ENCODE results near the gene ITM2B.

Gene ITM2B

DNA sequence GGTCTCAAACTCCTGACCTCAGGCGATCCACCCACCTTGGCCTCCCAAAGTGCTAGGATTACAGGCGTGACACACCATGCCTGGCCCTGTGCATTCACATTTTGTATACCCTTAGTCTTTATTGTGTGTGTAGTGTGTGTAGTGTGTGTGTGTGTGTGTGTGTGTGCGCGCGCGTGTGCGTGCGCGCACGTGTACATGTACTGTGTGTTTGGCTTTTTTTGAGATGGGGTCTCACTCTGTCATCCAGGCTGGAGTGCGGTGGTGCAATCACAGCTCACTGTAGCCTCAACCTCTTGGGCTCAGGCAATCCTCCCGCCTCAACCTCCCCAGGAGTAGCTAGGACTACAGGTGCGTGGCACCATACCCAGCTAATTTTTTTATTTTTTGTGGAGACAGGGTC lies 22.1 kb downstream of the ITM2B start:
- H3K27ac ChIP-seq, result no peak overlapping the region
- DNase-seq (ENCODE audit: low read depth, low spot score), result no peak

DNA sequence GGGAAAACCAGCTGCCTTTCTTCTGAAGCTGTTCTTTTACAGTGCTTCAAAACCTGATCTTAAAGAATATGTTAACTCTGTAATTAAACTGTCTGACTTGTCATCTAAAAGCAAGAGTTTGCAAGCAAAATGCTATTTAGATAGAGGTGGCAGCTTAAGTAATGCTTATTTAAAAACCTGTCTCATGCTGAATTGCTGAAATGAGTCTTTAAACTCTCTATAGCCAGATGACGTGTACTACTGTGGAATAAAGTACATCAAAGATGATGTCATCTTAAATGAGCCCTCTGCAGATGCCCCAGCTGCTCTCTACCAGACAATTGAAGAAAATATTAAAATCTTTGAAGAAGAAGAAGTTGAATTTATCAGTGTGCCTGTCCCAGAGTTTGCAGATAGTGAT lies 22.9 kb downstream of the ITM2B start:
- H3K27ac ChIP-seq, result no peak overlapping the region
- no peak for DNase-seq (ENCODE audit: low read depth, low spot score)

GRCh38 chr13:48258002-48258401 lies 25.0 kb downstream of the ITM2B start:
- no peak overlapping the region for H3K27ac ChIP-seq
- no peak for DNase-seq (ENCODE audit: low read depth, low spot score)

- H3K27ac ChIP-seq, result no peak overlapping the region
- no peak for DNase-seq (ENCODE audit: low read depth, low spot score)
Measured at GRCh38 chr13:48258430-48258829, 25.4 kb downstream of the ITM2B start.

DNA sequence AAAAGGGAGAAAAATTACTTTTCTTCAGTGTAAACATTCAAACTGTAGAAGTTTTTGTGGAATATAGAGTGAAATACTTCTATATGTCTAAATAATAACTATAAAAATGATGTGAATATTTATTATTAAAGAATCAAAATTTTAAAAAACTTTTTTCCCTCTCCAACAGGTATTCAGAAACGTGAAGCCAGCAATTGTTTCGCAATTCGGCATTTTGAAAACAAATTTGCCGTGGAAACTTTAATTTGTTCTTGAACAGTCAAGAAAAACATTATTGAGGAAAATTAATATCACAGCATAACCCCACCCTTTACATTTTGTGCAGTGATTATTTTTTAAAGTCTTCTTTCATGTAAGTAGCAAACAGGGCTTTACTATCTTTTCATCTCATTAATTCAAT lies 28.0 kb downstream of the ITM2B start:
- no peak for DNase-seq (ENCODE audit: low read depth, low spot score)

GRCh38 chr13:48263196-48263595 lies 30.2 kb downstream of the ITM2B start:
- no peak overlapping the region for H3K27ac ChIP-seq

More for the DNA sequence above, 28.0 kb downstream of the ITM2B start:
- no peak overlapping the region for H3K27ac ChIP-seq

GRCh38 chr13:48264058-48264457 lies 31.1 kb downstream of the ITM2B start:
- no peak for DNase-seq (ENCODE audit: low read depth, low spot score)
- no peak overlapping the region for H3K27ac ChIP-seq

More at GRCh38 chr13:48263196-48263595, 30.2 kb downstream of the ITM2B start:
- DNase-seq (ENCODE audit: low read depth, low spot score), result no peak

GRCh38 chr13:48265217-48265815 lies 32.3 kb downstream of the ITM2B start:
- no peak for DNase-seq (ENCODE audit: low read depth, low spot score)
- no peak overlapping the region for H3K27ac ChIP-seq

GRCh38 chr13:48266150-48266549 lies 33.1 kb downstream of the ITM2B start:
- no peak overlapping the region for H3K27ac ChIP-seq
- DNase-seq (ENCODE audit: low read depth, low spot score), result no peak

DNA sequence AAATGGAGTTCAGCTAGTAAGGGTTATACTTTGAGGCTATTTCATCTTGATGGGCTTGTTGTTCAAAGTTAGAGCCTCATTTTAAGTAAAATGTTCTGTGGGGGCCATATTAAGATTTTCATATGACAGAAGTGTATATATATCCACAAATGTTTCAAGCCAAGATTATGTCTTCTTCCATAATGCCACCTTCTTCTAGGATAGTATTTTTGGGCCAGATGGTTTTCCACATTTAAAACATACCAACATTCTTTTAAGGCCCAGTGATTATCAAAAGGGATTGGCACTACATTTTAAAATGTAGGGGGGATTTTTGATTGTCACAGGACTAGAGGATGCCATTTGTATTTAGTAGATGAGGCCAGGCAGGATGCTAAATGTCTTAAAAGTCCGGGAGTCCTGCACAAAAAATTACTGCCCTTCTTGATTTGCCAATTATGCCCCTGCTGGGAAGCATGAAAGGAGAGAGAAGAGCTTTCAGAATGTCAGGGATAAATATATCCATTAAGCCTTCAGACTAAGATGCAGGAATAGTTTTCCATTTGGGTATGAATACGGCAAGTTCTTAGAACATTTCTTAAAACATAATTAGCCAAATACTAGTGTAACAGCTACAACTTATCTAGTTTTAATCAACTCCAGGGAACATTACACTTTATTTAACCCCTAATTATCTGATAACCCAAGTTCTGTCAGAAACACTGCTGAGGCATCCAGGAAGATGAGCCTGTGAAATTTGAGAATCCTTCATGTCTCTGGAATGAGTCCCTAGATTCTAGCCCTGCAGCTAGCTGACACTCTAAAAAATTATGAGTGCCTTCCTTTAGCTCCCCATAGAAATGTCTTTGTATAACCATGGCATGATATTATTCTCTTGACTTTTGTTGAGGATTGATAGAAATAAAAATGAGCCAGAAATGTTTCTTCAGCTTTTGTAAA lies 34.0 kb downstream of the ITM2B start:
- no peak overlapping the region for H3K27ac ChIP-seq
- DNase-seq (ENCODE audit: low read depth, low spot score), result no peak

DNA sequence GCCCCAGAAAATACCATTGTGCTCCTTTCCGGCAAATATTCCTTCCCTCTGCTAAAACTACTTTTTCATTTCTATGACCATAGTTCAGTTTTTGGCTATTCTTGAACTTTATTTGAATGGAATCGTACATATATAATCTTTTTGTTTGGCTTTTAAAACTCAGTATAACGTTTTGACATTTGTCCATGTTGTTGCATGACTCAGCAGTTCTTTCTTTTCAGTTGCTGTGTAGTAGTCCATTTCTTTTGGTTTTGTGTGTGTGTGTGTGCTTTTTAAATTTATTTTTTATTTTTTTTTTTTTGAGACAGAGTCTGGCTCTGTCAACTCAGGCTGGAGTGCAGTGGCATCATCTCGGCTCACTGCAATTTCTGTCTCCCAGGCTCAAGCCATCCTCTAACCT lies 35.0 kb downstream of the ITM2B start:
- H3K27ac ChIP-seq, result peak overlapping the region; percentile 24
- no peak for DNase-seq (ENCODE audit: low read depth, low spot score)

GRCh38 chr13:48273346-48273745 lies 40.3 kb downstream of the ITM2B start:
- no peak overlapping the region for H3K27ac ChIP-seq
- no peak for DNase-seq (ENCODE audit: low read depth, low spot score)

- H3K27ac ChIP-seq, result no peak overlapping the region
- no peak for DNase-seq (ENCODE audit: low read depth, low spot score)
Measured at GRCh38 chr13:48275507-48275906, 42.5 kb downstream of the ITM2B start.

DNA sequence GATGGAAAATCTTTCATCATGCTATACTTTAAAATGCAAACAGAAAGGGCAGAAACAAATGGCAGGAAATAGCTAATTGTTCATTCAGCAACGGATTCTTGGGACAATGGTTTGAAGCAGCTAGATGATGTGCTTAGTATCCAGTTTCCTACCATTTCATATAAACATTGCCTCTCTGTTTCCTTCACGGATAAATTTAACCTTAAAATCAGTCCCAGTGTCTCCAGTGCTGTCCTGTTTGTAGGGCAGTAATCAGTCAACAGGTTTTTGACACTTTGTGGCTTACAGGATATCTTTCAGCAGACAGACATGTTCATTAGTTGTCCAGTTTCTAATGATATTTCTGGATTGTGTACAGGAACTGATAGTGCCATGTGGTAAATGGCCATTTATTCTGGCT lies 45.8 kb downstream of the ITM2B start:
- no peak for DNase-seq (ENCODE audit: low read depth, low spot score)
- no peak overlapping the region for H3K27ac ChIP-seq

DNA sequence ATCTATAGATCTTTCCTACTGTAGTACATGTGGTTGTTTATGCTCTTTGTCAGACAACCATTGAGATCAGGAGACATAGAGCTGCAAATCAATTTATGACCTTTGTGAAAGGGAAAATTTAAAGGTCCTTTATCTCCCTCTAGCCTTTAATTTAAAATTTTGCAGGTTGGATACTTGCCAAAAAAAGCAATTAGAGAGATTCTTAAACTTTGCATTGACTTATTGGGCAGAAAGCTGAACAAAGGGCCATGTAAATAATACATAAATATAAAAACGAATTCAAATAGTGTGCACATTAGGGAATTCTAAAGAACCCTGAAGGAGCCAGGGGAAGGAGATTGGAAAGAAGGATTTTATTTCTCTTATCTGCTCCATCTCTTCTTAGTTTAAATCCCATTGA lies 48.5 kb downstream of the ITM2B start:
- no peak overlapping the region for H3K27ac ChIP-seq
- DNase-seq (ENCODE audit: low read depth, low spot score), result no peak

DNA sequence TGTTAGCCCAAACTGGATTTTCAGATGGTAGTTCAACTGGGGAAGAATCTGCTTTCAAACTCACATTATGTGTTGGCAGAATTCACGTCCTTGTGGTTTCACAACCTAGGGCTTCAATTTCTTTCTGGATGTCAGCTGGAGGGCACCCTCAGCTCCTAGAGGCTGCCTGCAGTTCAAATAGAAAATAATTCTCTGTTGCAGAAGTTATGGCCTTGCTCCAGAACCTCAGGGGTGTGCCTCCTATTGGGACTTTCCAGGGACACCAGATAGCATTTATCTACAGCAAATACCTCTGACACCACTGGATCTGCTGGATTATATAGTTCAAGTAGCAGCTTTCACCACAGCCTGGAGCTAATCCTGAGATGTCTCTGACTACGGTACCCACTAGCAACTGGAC lies 58.7 kb downstream of the ITM2B start:
- no peak for DNase-seq (ENCODE audit: low read depth, low spot score)
- H3K27ac ChIP-seq, result no peak overlapping the region

- H3K27ac ChIP-seq, result no peak overlapping the region
- no peak for DNase-seq (ENCODE audit: low read depth, low spot score)
Measured at GRCh38 chr13:48292650-48293049, 59.6 kb downstream of the ITM2B start.

DNA sequence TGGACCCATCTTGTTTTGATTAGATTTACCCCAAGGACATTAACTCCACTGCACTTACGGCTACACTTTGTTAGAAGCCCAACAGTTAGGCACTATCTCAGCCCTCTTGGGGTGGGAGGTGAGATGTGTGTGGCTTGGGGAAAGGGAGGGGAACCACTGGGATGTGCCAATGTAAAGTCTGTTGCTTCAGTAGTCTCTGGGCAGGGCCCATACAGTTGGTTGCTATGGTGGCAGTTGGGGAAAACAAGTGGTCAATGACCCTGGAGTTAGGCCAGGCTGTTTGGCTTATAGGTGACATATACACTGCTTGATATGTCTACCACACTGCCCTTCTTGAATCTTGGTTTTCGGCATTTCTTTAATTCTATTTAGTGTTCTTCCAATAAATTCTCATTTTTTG lies 61.6 kb downstream of the ITM2B start:
- DNase-seq (ENCODE audit: low read depth, low spot score), result no peak
- no peak overlapping the region for H3K27ac ChIP-seq

GRCh38 chr13:48295271-48295670 lies 62.3 kb downstream of the ITM2B start:
- H3K27ac ChIP-seq, result no peak overlapping the region
- DNase-seq (ENCODE audit: low read depth, low spot score), result no peak

- no peak overlapping the region for H3K27ac ChIP-seq
- no peak for DNase-seq (ENCODE audit: low read depth, low spot score)
Measured at GRCh38 chr13:48296528-48296927, 63.5 kb downstream of the ITM2B start.

GRCh38 chr13:48297131-48297786 lies 64.3 kb downstream of the ITM2B start:
- no peak for DNase-seq (ENCODE audit: low read depth, low spot score)
- H3K27ac ChIP-seq, result no peak overlapping the region
